ENCODE measurements around the gene SCRN3. TPM values are rescaled to one million over a fixed set of nuclear protein-coding genes. Genes with fewer than 3 reads are reported as not detected.
A peak's percentile ranks its signal among the peaks of the same experiment; 100 is the strongest.
"Not testable (repeated sequence)": the region's sequence is repeated elsewhere in the genome, so short reads cannot be mapped to it uniquely, and the experiment has no call there.

SCRN3 gene
- total RNA-seq, 3 donors from 2014 or later (not counting 1 experiment from before 2014, with no cell fraction given), result 16.6 to 20.6 (median 16.9) TPM

DNA sequence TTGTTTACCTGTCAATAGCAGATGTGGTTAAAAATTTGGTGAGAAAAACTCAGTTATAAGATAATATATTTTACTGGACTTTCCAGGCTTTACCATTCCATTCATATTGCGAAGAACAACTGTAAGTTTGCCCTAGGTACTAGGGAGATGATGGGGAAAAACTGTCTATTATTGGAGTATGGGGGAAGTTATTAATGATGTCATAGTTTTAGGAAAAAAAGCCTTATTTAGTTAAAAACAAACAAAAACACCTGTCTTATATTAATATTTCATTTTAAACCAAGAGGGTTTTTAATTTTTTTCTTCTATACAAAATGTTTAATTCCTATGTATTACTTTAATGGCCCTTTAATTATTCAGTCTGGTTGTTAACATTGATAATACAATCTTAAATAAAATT is 42.5 kb upstream of the SCRN3 start:
- Histone ChIP-seq H3K4me3 (ENCODE audit: low read length) (no peak overlapping the region), H3K9me3 (ENCODE audit: control insufficient read depth, insufficient read depth, low read length) (no peaks in the 10 kb centered on the region), H3K4me1 (ENCODE audit: control insufficient read depth, insufficient read depth, low read length) (no peaks in the 10 kb centered on the region), H3K36me3 (ENCODE audit: control insufficient read depth, insufficient read depth, low read length) (peaks cover 23% of the 10 kb centered on the region), H3K27me3 (ENCODE audit: control insufficient read depth, insufficient read depth, low read length) (no peaks in the 10 kb centered on the region), H3K27ac (ENCODE audit: low read length) (no peak overlapping the region)
- WGBS (ENCODE audit: insufficient coverage), result no CpG with 5 or more reads among the region's 1 CpG
- intact Hi-C loops (cut with micrococcal nuclease), result no loop called here
- Mint-ChIP-seq H3K9me3 (no peaks in the 10 kb centered on the region), H3K4me3 (no peak overlapping the region), H3K27ac (no peak overlapping the region), H3K36me3 (peaks cover 11% of the 10 kb centered on the region), H3K4me1 (no peaks in the 10 kb centered on the region), H3K27me3 (ENCODE audit: low read depth in 2 of 2) (no peaks in the 10 kb centered on the region)
- ATAC-seq, result no peak
- no peak for TF ChIP-seq CTCF (IDR thresholded peaks at IDR 0.05)
- DNase-seq, result no peak

DNA sequence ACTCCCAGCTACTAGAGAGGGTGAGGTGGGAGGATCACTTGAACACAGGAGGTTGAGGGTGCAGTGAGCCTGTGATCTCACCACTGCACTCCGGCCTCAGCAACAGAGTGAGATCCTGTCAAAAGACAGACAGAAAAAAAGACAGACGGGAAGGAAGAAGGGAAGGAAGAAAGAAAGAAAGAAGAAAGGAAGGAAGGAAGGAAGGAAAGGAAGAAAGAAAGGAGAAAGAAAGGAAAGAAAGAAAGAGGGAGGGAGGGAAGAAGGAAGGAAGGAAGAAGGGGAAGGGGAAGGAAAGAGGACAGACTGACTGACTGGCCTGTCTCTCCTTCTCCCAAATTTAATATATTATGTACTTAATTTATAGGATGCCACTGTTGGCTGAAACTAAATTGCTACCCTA is 39.2 kb upstream of the SCRN3 start:
- no peak overlapping the region for H3K4me3 ChIP-seq (ENCODE audit: low read length)
- H3K9me3 ChIP-seq (ENCODE audit: control insufficient read depth, insufficient read depth, low read length), result no peaks in the 10 kb centered on the region
- no peaks in the 10 kb centered on the region for H3K4me1 ChIP-seq (ENCODE audit: control insufficient read depth, insufficient read depth, low read length)
- Mint-ChIP-seq H3K36me3 (no peaks in the 10 kb centered on the region), H3K4me1 (no peaks in the 10 kb centered on the region), H3K4me3 (no peak overlapping the region), H3K27me3 (ENCODE audit: low read depth in 2 of 2) (no peaks in the 10 kb centered on the region), H3K27ac (no peak overlapping the region), H3K9me3 (no peaks in the 10 kb centered on the region)
- DNase-seq (no peak), ATAC-seq (no peak)
- no peaks in the 10 kb centered on the region for H3K27me3 ChIP-seq (ENCODE audit: control insufficient read depth, insufficient read depth, low read length)
- intact Hi-C loops (cut with micrococcal nuclease), result no loop called here
- peaks cover 11% of the 10 kb centered on the region for H3K36me3 ChIP-seq (ENCODE audit: control insufficient read depth, insufficient read depth, low read length)
- WGBS (ENCODE audit: insufficient coverage), result 95% methylated on average over 2 of the region's 2 CpGs
- TF ChIP-seq CTCF (IDR thresholded peaks at IDR 0.05), result no peak
- H3K27ac ChIP-seq (ENCODE audit: low read length), result no peak overlapping the region

DNA sequence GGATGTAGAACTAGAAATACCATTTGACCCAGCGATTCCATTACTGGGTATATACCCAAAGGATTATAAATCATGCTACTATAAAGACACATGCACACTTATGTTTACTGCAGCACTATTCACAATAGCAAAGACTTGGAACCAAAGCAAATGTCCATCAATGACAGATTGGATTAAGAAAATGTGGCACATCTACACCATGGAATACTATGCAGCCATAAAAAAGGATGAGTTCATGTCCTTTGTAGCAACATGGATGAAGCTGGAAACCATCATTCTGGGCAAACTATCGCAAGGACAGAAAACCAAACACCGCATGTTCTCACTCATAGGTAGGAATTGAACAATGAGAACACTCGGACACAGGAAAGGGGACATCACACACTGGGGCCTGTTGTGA is 35.9 kb upstream of the SCRN3 start:
- H3K27ac ChIP-seq (ENCODE audit: low read length); H3K4me1 ChIP-seq (ENCODE audit: control insufficient read depth, insufficient read depth, low read length); ATAC-seq; H3K27me3 Mint-ChIP-seq (ENCODE audit: low read depth in 2 of 2); H3K36me3 ChIP-seq (ENCODE audit: control insufficient read depth, insufficient read depth, low read length); H3K9me3 ChIP-seq (ENCODE audit: control insufficient read depth, insufficient read depth, low read length); H3K27ac Mint-ChIP-seq; H3K27me3 ChIP-seq (ENCODE audit: control insufficient read depth, insufficient read depth, low read length); H3K4me3 ChIP-seq (ENCODE audit: low read length); DNase-seq; intact Hi-C loops (cut with micrococcal nuclease); H3K4me3 Mint-ChIP-seq; H3K9me3 Mint-ChIP-seq; H3K36me3 Mint-ChIP-seq; H3K4me1 Mint-ChIP-seq: not testable (repeated sequence)
- WGBS (ENCODE audit: insufficient coverage), result 98% methylated on average over 4 of the region's 4 CpGs

GRCh38 chr2:174362949-174363348 is 32.6 kb upstream of the SCRN3 start:
- Mint-ChIP-seq H3K27ac (peak overlapping the region; percentile 16 to 20), H3K4me1 (peaks cover 7 to 20% of the 10 kb centered on the region in 2 donors), H3K9me3 (no peaks in the 10 kb centered on the region), H3K36me3 (peaks cover 24% of the 10 kb centered on the region), H3K27me3 (ENCODE audit: low read depth in 2 of 2) (no peaks in the 10 kb centered on the region), H3K4me3 (no peak overlapping the region)
- no peak overlapping the region for H3K27ac ChIP-seq (ENCODE audit: low read length)
- no peaks in the 10 kb centered on the region for H3K4me1 ChIP-seq (ENCODE audit: control insufficient read depth, insufficient read depth, low read length)
- TF ChIP-seq CTCF (IDR thresholded peaks at IDR 0.05), result no peak
- intact Hi-C loops (cut with micrococcal nuclease), result no loop called here
- no peaks in the 10 kb centered on the region for H3K27me3 ChIP-seq (ENCODE audit: control insufficient read depth, insufficient read depth, low read length)
- DNase-seq (no peak), ATAC-seq (no peak)
- H3K9me3 ChIP-seq (ENCODE audit: control insufficient read depth, insufficient read depth, low read length), result peaks cover 9% of the 10 kb centered on the region
- H3K4me3 ChIP-seq (ENCODE audit: low read length), result no peak overlapping the region
- H3K36me3 ChIP-seq (ENCODE audit: control insufficient read depth, insufficient read depth, low read length), result peaks cover 12% of the 10 kb centered on the region
- 100% methylated on average over 1 of the region's 1 CpG for WGBS (ENCODE audit: insufficient coverage)

- H3K9me3 ChIP-seq (ENCODE audit: control insufficient read depth, insufficient read depth, low read length); ATAC-seq; intact Hi-C loops (cut with micrococcal nuclease); H3K27ac ChIP-seq (ENCODE audit: low read length); H3K9me3 Mint-ChIP-seq; H3K4me3 ChIP-seq (ENCODE audit: low read length); H3K4me3 Mint-ChIP-seq; H3K27me3 ChIP-seq (ENCODE audit: control insufficient read depth, insufficient read depth, low read length); H3K4me1 ChIP-seq (ENCODE audit: control insufficient read depth, insufficient read depth, low read length); H3K27me3 Mint-ChIP-seq (ENCODE audit: low read depth in 2 of 2); DNase-seq: not testable (repeated sequence)
- Mint-ChIP-seq H3K36me3 (peaks cover 24% of the 10 kb centered on the region), H3K4me1 (peaks cover 12 to 20% of the 10 kb centered on the region in 2 donors), H3K27ac (peak overlapping the region; percentile 16 to 20)
- H3K36me3 ChIP-seq (ENCODE audit: control insufficient read depth, insufficient read depth, low read length), result peaks cover 12% of the 10 kb centered on the region
- WGBS (ENCODE audit: insufficient coverage), result 96% methylated on average over 6 of the region's 6 CpGs
Observed at GRCh38 chr2:174363492-174364225, 31.9 kb upstream of the SCRN3 start.
